Natural killer cell (primary cell): ENCODE measurements around the gene DECR2. TPM values are rescaled to one million over a fixed set of nuclear protein-coding genes. Genes with fewer than 3 reads are reported as not detected.
A peak's percentile ranks its signal among the peaks of the same experiment; 100 is the strongest.
"Not testable (repeated sequence)": the region's sequence is repeated elsewhere in the genome, so short reads cannot be mapped to it uniquely, and the experiment has no call there.

ENCODE experiments used
- ATAC-seq, 3 donors: fragments of 150-1000 bp in 2 of 3; fragments of 200-7000 bp in 1 of 3; cut with Tn5 transposase; 1 replicate in 1 of 3; 2 replicates in 2 of 3; pipeline ENCODE4 v1.10.0; 2021; ENCODE audit warnings: mild to moderate bottlenecking in 2 of 3, moderate library complexity in 2 of 3
- DNase-seq, 2 donors: peaks; one replicate each; pipeline versions ENCODE4 v3.0.0 to v3.0.0-alpha.2; 2013 to 2021; ENCODE audit warnings: mixed read lengths in 1 of 2
- H3K27ac ChIP-seq: one replicate; pipeline ENCODE4 v1.5.1; 2013; ENCODE audit warnings: mild to moderate bottlenecking, low read length
- H3K27me3 ChIP-seq: one replicate; pipeline ENCODE4 v1.6.1; 2013; ENCODE audit warnings: low read length; ENCODE audit not compliant: control insufficient read depth, insufficient read depth
- H3K36me3 ChIP-seq: one replicate; pipeline ENCODE4 v1.6.1; 2013; ENCODE audit warnings: low read length; ENCODE audit not compliant: control insufficient read depth, insufficient read depth
- H3K4me1 ChIP-seq: one replicate; pipeline ENCODE4 v1.6.1; 2013; ENCODE audit warnings: low read length; ENCODE audit not compliant: control insufficient read depth, insufficient read depth
- H3K4me3 ChIP-seq: one replicate; pipeline ENCODE4 v1.5.1; 2013; ENCODE audit warnings: low read length
- H3K9me3 ChIP-seq: one replicate; pipeline ENCODE4 v1.6.1; 2013; ENCODE audit warnings: low read length; ENCODE audit not compliant: control insufficient read depth, insufficient read depth
- H3K27ac Mint-ChIP-seq, 2 donors: one replicate each; pipeline ENCODE4 v1.8.0; 2022; ENCODE audit warnings: mild to moderate bottlenecking in 2 of 2, mixed read lengths in 2 of 2, moderate library complexity in 1 of 2
- H3K27me3 Mint-ChIP-seq, 2 donors: one replicate each; pipeline ENCODE4 v1.8.0; 2022; ENCODE audit warnings: low read depth in 2 of 2, mixed read lengths in 2 of 2
- H3K36me3 Mint-ChIP-seq: one replicate; pipeline ENCODE4 v1.8.0; 2022; ENCODE audit warnings: mixed read lengths
- H3K4me1 Mint-ChIP-seq, 2 donors: one replicate each; pipeline ENCODE4 v1.8.0; 2022; ENCODE audit warnings: mixed read lengths in 2 of 2
- H3K4me3 Mint-ChIP-seq: one replicate; pipeline ENCODE4 v1.8.0; 2022; ENCODE audit warnings: mild to moderate bottlenecking, moderate library complexity, mixed read lengths
- H3K9me3 Mint-ChIP-seq, 2 donors: one replicate each; pipeline ENCODE4 v1.8.0; 2022; ENCODE audit warnings: mixed read lengths in 2 of 2
- CTCF ChIP-seq: fragments of 200-600 bp; IDR thresholded peaks from one replicate; pipeline ENCODE4 v1.8.0; 2022; ENCODE audit warnings: antibody characterized with exemption
- WGBS: methylation state at CpG from one replicate; pipeline ENCODE4 v1.1.7; 2013; ENCODE audit warnings: missing lambda C conversion rate; ENCODE audit not compliant: insufficient coverage; 5-methylcytosine and 5-hydroxymethylcytosine counted together
- intact Hi-C: fragments of 100-400 bp; cut with micrococcal nuclease; formaldehyde crosslinking; loops from one replicate; pipeline ENCODE4 v1.14.2; 2022
- total RNA-seq, 4 donors: library from RNA; stranded (reverse); fragments of 120-200 nt in 1 of 4; gene quantifications; one replicate each; pipeline versions ENCODE4 v1.2.3 to v1.2.4, GENCODE V29; 2013 to 2022

The DECR2 gene
- total RNA-seq, 3 donors from 2014 or later (not counting 1 experiment from before 2014, with no cell fraction given): 9.5 to 13.0 (median 12.9) TPM

GRCh38 chr16:361341-361871 lies 40.3 kb upstream of the DECR2 start:
- 93% methylated on average over 30 of the region's 30 CpGs for WGBS
- no peak for DNase-seq
- Mint-ChIP-seq H3K9me3 (no peaks in the 10 kb centered on the region), H3K27me3 (no peaks in the 10 kb centered on the region), H3K36me3 (no peaks in the 10 kb centered on the region), H3K4me1 (peaks cover 7 to 8% of the 10 kb centered on the region in 2 donors), H3K27ac (no peak overlapping the region), H3K4me3 (no peak overlapping the region)
- Histone ChIP-seq H3K9me3 (no peaks in the 10 kb centered on the region), H3K27me3 (no peaks in the 10 kb centered on the region), H3K4me1 (peaks cover 17% of the 10 kb centered on the region), H3K27ac (no peak overlapping the region), H3K4me3 (no peak overlapping the region), H3K36me3 (no peaks in the 10 kb centered on the region)
- intact Hi-C loops: no loop called here
- no peak for ATAC-seq
- no peak for TF ChIP-seq CTCF

- ATAC-seq: peak; percentile 89 to 98 (median 95)
- Histone ChIP-seq H3K4me1 (peaks cover 10% of the 10 kb centered on the region), H3K9me3 (no peaks in the 10 kb centered on the region), H3K27ac (no peak overlapping the region), H3K4me3 (no peak overlapping the region), H3K36me3 (peaks cover 4% of the 10 kb centered on the region), H3K27me3 (no peaks in the 10 kb centered on the region)
- intact Hi-C loops: loop anchor here (1.0 kb wide), 2 partner anchors 59 to 255 kb away; no protein-coding TSS in a partner anchor
- Mint-ChIP-seq H3K4me1 (peaks cover 5 to 7% of the 10 kb centered on the region in 2 donors), H3K9me3 (no peaks in the 10 kb centered on the region), H3K36me3 (no peaks in the 10 kb centered on the region), H3K27ac (no peak overlapping the region), H3K4me3 (no peak overlapping the region), H3K27me3 (no peaks in the 10 kb centered on the region)
- TF ChIP-seq CTCF: peak; percentile 70
- peak; percentile 67 to 89 for DNase-seq
- 32% methylated on average over 30 of the region's 30 CpGs for WGBS
Observed at GRCh38 chr16:361872-362701, 39.6 kb upstream of the DECR2 start.

GRCh38 chr16:362702-362999 lies 39.0 kb upstream of the DECR2 start:
- not testable (repeated sequence) for H3K27ac ChIP-seq, H3K9me3 ChIP-seq, H3K27me3 ChIP-seq, H3K4me3 ChIP-seq, H3K4me1 ChIP-seq, H3K4me3 Mint-ChIP-seq, H3K27me3 Mint-ChIP-seq, ATAC-seq, H3K27ac Mint-ChIP-seq, H3K36me3 ChIP-seq, H3K4me1 Mint-ChIP-seq, H3K36me3 Mint-ChIP-seq, DNase-seq, H3K9me3 Mint-ChIP-seq
- intact Hi-C loops: loop anchor here (1.0 kb wide), 2 partner anchors 59 to 255 kb away; no protein-coding TSS in a partner anchor
- WGBS: 82% methylated on average over 17 of the region's 24 CpGs

GRCh38 chr16:363110-363765 lies 38.4 kb upstream of the DECR2 start:
- Mint-ChIP-seq H3K4me3 (no peak overlapping the region), H3K4me1 (peaks cover 5 to 7% of the 10 kb centered on the region in 2 donors), H3K27me3 (no peaks in the 10 kb centered on the region), H3K9me3 (no peaks in the 10 kb centered on the region), H3K27ac (no peak overlapping the region), H3K36me3 (no peaks in the 10 kb centered on the region)
- Histone ChIP-seq H3K36me3 (peaks cover 13% of the 10 kb centered on the region), H3K9me3 (no peaks in the 10 kb centered on the region), H3K4me3 (no peak overlapping the region), H3K27ac (no peak overlapping the region), H3K4me1 (peaks cover 10% of the 10 kb centered on the region), H3K27me3 (no peaks in the 10 kb centered on the region)
- WGBS: 82% methylated on average over 20 of the region's 20 CpGs
- intact Hi-C loops: no loop called here
- DNase-seq (no peak), ATAC-seq (no peak)
- no peak for TF ChIP-seq CTCF
